Caco-2 (cell line): Measurements from ENCODE around the gene MON1A. TPM values are rescaled to one million over a fixed set of nuclear protein-coding genes. Genes with fewer than 3 reads are reported as not detected.

Source experiments
- BruUV-seq: library from RNA; stranded (reverse); fragments of 400-500 nt; replicated peaks from 2 replicates; lab custom pipeline; 2021; lab: Mats Ljungman, UMichigan
- CTCF ChIA-PET: fragments of 300-600 bp; sonication (Branson Sonifier 250); formaldehyde crosslinking; loops from one replicate; lab custom pipeline; 2022; ENCODE audit warnings: antibody characterized with exemption; lab: Charles Lee
- POLR2A ChIA-PET: fragments of 300-600 bp; sonication (Branson Sonifier 250); formaldehyde crosslinking; loops from one replicate; lab custom pipeline; 2022; ENCODE audit warnings: antibody characterized with exemption; lab: Charles Lee
- DNase-seq, 2 experiments: peaks; one replicate each; pipeline versions ENCODE4 v3.0.0 to v3.0.0-alpha.2; 2020 to 2022
- H3K27me3 ChIP-seq: replicated peaks from 2 replicates; pipeline ENCODE4 v1.6.0; 2011; ENCODE audit warnings: low read length; ENCODE audit not compliant: control insufficient read depth, insufficient read depth
- H3K36me3 ChIP-seq: 2 replicates; pipeline ENCODE4 v1.5.1; 2011; ENCODE audit warnings: low read length; ENCODE audit not compliant: control insufficient read depth, insufficient read depth
- H3K4me1 ChIP-seq: fragments of 250-450 bp; sonication (Bioruptor Pico); 2 replicates; pipeline ENCODE4 v1.5.1; 2020; ENCODE audit warnings: mild to moderate bottlenecking
- H3K4me3 ChIP-seq: 2 replicates; pipeline ENCODE4 v1.5.1; 2011; ENCODE audit warnings: low read depth, mild to moderate bottlenecking, control low read depth, low read length
- H3K9me3 ChIP-seq: fragments of 250-450 bp; sonication (Bioruptor Pico); 2 replicates; pipeline ENCODE4 v1.5.1; 2020; ENCODE audit warnings: mild to moderate bottlenecking, moderate library complexity
- H3K27ac Mint-ChIP-seq: one replicate; pipeline ENCODE4 v1.8.0; 2022; ENCODE audit warnings: mixed read lengths; ENCODE audit not compliant: unreplicated experiment
- H3K27me3 Mint-ChIP-seq: one replicate; pipeline ENCODE4 v1.8.0; 2022; ENCODE audit warnings: mixed read lengths; ENCODE audit not compliant: insufficient read depth, unreplicated experiment
- H3K36me3 Mint-ChIP-seq: one replicate; pipeline ENCODE4 v1.8.0; 2022; ENCODE audit warnings: mild to moderate bottlenecking, mixed read lengths; ENCODE audit not compliant: insufficient read depth, unreplicated experiment
- H3K4me1 Mint-ChIP-seq: one replicate; pipeline ENCODE4 v1.8.0; 2022; ENCODE audit warnings: low read depth, mixed read lengths; ENCODE audit not compliant: unreplicated experiment
- H3K4me3 Mint-ChIP-seq: one replicate; pipeline ENCODE4 v1.8.0; 2022; ENCODE audit warnings: mild to moderate bottlenecking, moderate library complexity, mixed read lengths; ENCODE audit not compliant: unreplicated experiment
- H3K9me3 Mint-ChIP-seq: one replicate; pipeline ENCODE4 v1.8.0; 2022; ENCODE audit warnings: mixed read lengths; ENCODE audit not compliant: unreplicated experiment
- CTCF ChIP-seq, 2 experiments: fragments of 200-600 bp in 1 of 2; IDR thresholded peaks; 1 replicate in 1 of 2; 2 replicates in 1 of 2; pipeline versions ENCODE4 v1.5.1 to v1.8.0; 2011 to 2022; ENCODE audit warnings: antibody characterized with exemption in 1 of 2, control low read depth in 1 of 2, inconsistent platforms in 1 of 2, low read depth in 1 of 2, low read length in 1 of 2, mild to moderate bottlenecking in 1 of 2, moderate library complexity in 1 of 2; ENCODE audit not compliant: insufficient read depth in 1 of 2, severe bottlenecking in 1 of 2, unreplicated experiment in 1 of 2
- intact Hi-C: fragments of 100-400 bp; cut with micrococcal nuclease; formaldehyde crosslinking; loops from one replicate; pipeline ENCODE4 v1.10.0; 2022; ENCODE audit not compliant: unreplicated experiment
- total RNA-seq: library from RNA; stranded (reverse); gene quantifications from 2 replicates; pipeline ENCODE4 v1.2.3, GENCODE V29; 2022

The MON1A gene
- total RNA-seq, 1 experiment from 2014 or later, result 7.7 TPM

GRCh38 chr3:49972656-49973055 is 43.0 kb upstream of the MON1A start:
- H3K27ac Mint-ChIP-seq, result no peak overlapping the region
- peaks cover 1% of the 10 kb centered on the region for H3K4me1 Mint-ChIP-seq
- H3K36me3 ChIP-seq, result no peaks in the 10 kb centered on the region
- no TSS peak for BruUV-seq
- H3K9me3 Mint-ChIP-seq, result no peaks in the 10 kb centered on the region
- H3K36me3 Mint-ChIP-seq, result peaks cover 50% of the 10 kb centered on the region
- H3K27me3 ChIP-seq, result no peaks in the 10 kb centered on the region
- no peaks in the 10 kb centered on the region for H3K9me3 ChIP-seq
- CTCF ChIA-PET, result interaction anchor here (1.0 kb wide), 1 partner anchor 43 kb away, joined by 3 read pairs; the partner anchor contains the start of gene MON1A
- intact Hi-C loops, result no loop called here
- peaks cover 11% of the 10 kb centered on the region; the same call in 1 of the 2 replicates for H3K4me1 ChIP-seq
- no peak overlapping the region for H3K4me3 Mint-ChIP-seq
- POLR2A ChIA-PET, result no interaction called here
- DNase-seq, result no peak
- no peak for TF ChIP-seq CTCF (IDR thresholded peaks at IDR 0.05; ENCODE audit: insufficient read depth in 1 of 2, low read depth in 1 of 2, low read length in 1 of 2, severe bottlenecking in 1 of 2, unreplicated experiment in 1 of 2)
- H3K4me3 ChIP-seq, result no peak overlapping the region
- no peaks in the 10 kb centered on the region for H3K27me3 Mint-ChIP-seq

GRCh38 chr3:49968346-49968745 is 38.7 kb upstream of the MON1A start:
- H3K36me3 ChIP-seq, result no peaks in the 10 kb centered on the region; the same call in 1 of the 2 replicates
- H3K27ac Mint-ChIP-seq, result no peak overlapping the region
- TF ChIP-seq CTCF (IDR thresholded peaks at IDR 0.05; ENCODE audit: insufficient read depth in 1 of 2, low read depth in 1 of 2, low read length in 1 of 2, severe bottlenecking in 1 of 2, unreplicated experiment in 1 of 2), result no peak
- no peaks in the 10 kb centered on the region for H3K27me3 Mint-ChIP-seq
- H3K9me3 ChIP-seq, result no peaks in the 10 kb centered on the region
- H3K4me1 Mint-ChIP-seq, result peaks cover 5% of the 10 kb centered on the region
- H3K4me1 ChIP-seq, result peaks cover 11% of the 10 kb centered on the region; the same call in 1 of the 2 replicates
- H3K27me3 ChIP-seq, result no peaks in the 10 kb centered on the region
- ChIA-PET POLR2A (no interaction called here), CTCF (interaction anchor here (0.8 kb wide), 1 partner anchor 153 kb away, joined by 3 read pairs; no protein-coding TSS in a partner anchor)
- peaks cover 40% of the 10 kb centered on the region for H3K36me3 Mint-ChIP-seq
- DNase-seq, result no peak
- no peaks in the 10 kb centered on the region for H3K9me3 Mint-ChIP-seq
- H3K4me3 ChIP-seq, result no peak overlapping the region
- no TSS peak for BruUV-seq
- intact Hi-C loops, result no loop called here
- no peak overlapping the region for H3K4me3 Mint-ChIP-seq

- peaks cover 37% of the 10 kb centered on the region for H3K36me3 Mint-ChIP-seq
- no peak for TF ChIP-seq CTCF (IDR thresholded peaks at IDR 0.05; ENCODE audit: insufficient read depth in 1 of 2, low read depth in 1 of 2, low read length in 1 of 2, severe bottlenecking in 1 of 2, unreplicated experiment in 1 of 2)
- CTCF ChIA-PET, result no interaction called here
These were observed 37.7 kb upstream of the MON1A start for GRCh38 chr3:49967291-49967690.

More at GRCh38 chr3:49967291-49967690, 37.7 kb upstream of the MON1A start:
- Histone ChIP-seq H3K4me1 (peaks cover 8% of the 10 kb centered on the region; the same call in 1 of the 2 replicates), H3K4me3 (no peak overlapping the region), H3K36me3 (no peaks in the 10 kb centered on the region; the same call in 1 of the 2 replicates), H3K9me3 (no peaks in the 10 kb centered on the region), H3K27me3 (no peaks in the 10 kb centered on the region)
- intact Hi-C loops, result no loop called here
- H3K4me1 Mint-ChIP-seq, result peaks cover 5% of the 10 kb centered on the region
- POLR2A ChIA-PET, result no interaction called here
- DNase-seq, result no peak
- no TSS peak for BruUV-seq
- H3K9me3 Mint-ChIP-seq, result no peaks in the 10 kb centered on the region
- H3K27me3 Mint-ChIP-seq, result no peaks in the 10 kb centered on the region
- H3K4me3 Mint-ChIP-seq, result no peak overlapping the region
- H3K27ac Mint-ChIP-seq, result no peak overlapping the region
